ENCODE results near the gene SLX4IP.

SLX4IP gene

GRCh38 chr20:10511509-10512251, 76.6 kb downstream of the SLX4IP start (continued):
- TF ChIP-seq, protein P1, sequence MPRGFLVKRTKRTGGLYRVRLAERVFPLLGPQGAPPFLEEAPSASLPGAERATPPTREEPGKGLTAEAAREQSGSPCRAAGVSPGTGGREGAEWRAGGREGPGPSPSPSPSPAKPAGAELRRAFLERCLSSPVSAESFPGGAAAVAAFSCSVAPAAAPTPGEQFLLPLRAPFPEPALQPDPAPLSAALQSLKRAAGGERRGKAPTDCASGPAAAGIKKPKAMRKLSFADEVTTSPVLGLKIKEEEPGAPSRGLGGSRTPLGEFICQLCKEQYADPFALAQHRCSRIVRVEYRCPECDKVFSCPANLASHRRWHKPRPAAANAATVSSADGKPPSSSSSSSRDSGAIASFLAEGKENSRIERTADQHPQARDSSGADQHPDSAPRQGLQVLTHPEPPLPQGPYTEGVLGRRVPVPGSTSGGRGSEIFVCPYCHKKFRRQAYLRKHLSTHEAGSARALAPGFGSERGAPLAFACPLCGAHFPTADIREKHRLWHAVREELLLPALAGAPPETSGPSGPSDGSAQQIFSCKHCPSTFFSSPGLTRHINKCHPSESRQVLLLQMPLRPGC (tag by site-specific recombination; IDR thresholded peaks at IDR 0.05) = no peak
- TF ChIP-seq ZNF366 (tag by site-specific recombination; conservative IDR thresholded peaks at IDR 0.05) = peak; percentile 75
- TF ChIP-seq ZBTB1 (tag by site-specific recombination; IDR thresholded peaks at IDR 0.05) = no peak
- no peak for TF ChIP-seq ZNF624 (tag by site-specific recombination; IDR thresholded peaks at IDR 0.05)
- TF ChIP-seq ZEB2 (tag by site-specific recombination; IDR thresholded peaks at IDR 0.05) = 0 out of 2 replicates have a peak, but pooled peaks have one; percentile 22
- TF ChIP-seq ZNF544 (tag by site-specific recombination; IDR thresholded peaks at IDR 0.05) = no peak
- TF ChIP-seq TRIM28 (IDR thresholded peaks at IDR 0.05; ENCODE audit: borderline replicate concordance, low read length) = no peak
- 0 out of 2 replicates have a peak, but pooled peaks have one; percentile 18 for TF ChIP-seq ZBTB8A (tag by site-specific recombination; IDR thresholded peaks at IDR 0.05)
- TF ChIP-seq ZNF23 (tag by site-specific recombination; IDR thresholded peaks at IDR 0.05; ENCODE audit: borderline replicate concordance) = no peak
- peak; percentile 52; the same call in 1 of the 2 replicates for TF ChIP-seq ZNF558 (tag by site-specific recombination; IDR thresholded peaks at IDR 0.05)
- no peak for TF ChIP-seq ZNF677 (tag by site-specific recombination; IDR thresholded peaks at IDR 0.05)
- 0 out of 2 replicates have a peak, but pooled peaks have one; percentile 28 for TF ChIP-seq ZNF639 (tag by site-specific recombination; IDR thresholded peaks at IDR 0.05)
- no peak for TF ChIP-seq ZNF530 (tag by site-specific recombination; IDR thresholded peaks at IDR 0.05; ENCODE audit: low read depth)
- TF ChIP-seq ZNF76 (tag by site-specific recombination; IDR thresholded peaks at IDR 0.05; ENCODE audit: borderline replicate concordance, low read depth) = no peak
- TF ChIP-seq ZNF548 (tag by site-specific recombination; IDR thresholded peaks at IDR 0.05) = no peak
- TF ChIP-seq ZNF2 (tag by site-specific recombination; IDR thresholded peaks at IDR 0.05) = no peak
- peak; percentile 68 for TF ChIP-seq ZNF629 (tag by site-specific recombination; IDR thresholded peaks at IDR 0.05)
- no peak for TF ChIP-seq KLF1 (tag by site-specific recombination; IDR thresholded peaks at IDR 0.05)
- TF ChIP-seq GLIS2 (tag by site-specific recombination; IDR thresholded peaks at IDR 0.05) = no peak
- TF ChIP-seq ZNF169 (tag by site-specific recombination; IDR thresholded peaks at IDR 0.05) = no peak
- TF ChIP-seq SP2 (tag by site-specific recombination; IDR thresholded peaks at IDR 0.05) = no peak
- peak; percentile 73 for TF ChIP-seq ZNF600 (tag by site-specific recombination; IDR thresholded peaks at IDR 0.05)

DNA sequence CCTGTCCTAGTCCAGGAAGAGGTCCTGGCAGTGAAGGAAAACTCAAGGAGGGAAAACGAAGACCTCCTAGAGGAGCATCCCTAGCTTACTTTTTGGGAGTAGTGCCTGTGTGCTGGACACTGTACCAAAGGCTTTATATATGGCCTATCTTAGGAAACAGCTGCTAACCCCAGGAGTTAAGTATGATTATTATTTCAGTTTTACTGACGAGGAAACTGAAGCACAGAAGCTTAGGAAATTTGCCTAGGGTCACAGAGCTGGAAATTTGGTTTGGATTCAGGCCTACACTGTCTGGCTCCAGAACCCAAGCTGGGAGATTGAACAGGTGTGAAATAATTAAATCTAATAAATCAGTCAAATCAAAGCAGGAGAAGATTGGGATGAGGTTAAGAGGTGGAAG, 78.0 kb downstream of the SLX4IP start:
- Histone ChIP-seq H3K4me3 (ENCODE audit: low read depth, low read length) (no peak overlapping the region), H3K36me3 (ENCODE audit: control insufficient read depth in 2 of 2, insufficient read depth in 1 of 2, low read length in 2 of 2) (no peaks in the 10 kb centered on the region), H3K27ac (ENCODE audit: extremely low read depth, low read depth, low read length) (no peak overlapping the region), H3K9me3 (ENCODE audit: control insufficient read depth, insufficient read depth, low read depth, low read length) (no peaks in the 10 kb centered on the region), H3K4me1 (ENCODE audit: control insufficient read depth, insufficient read depth, low read length) (peaks cover 9% of the 10 kb centered on the region)
- CTCF ChIA-PET = interaction anchor here (1.0 kb wide), 1 partner anchor 161 kb away, joined by 4 read pairs; no protein-coding TSS in a partner anchor
- POLR2A ChIA-PET = no interaction called here
- TF ChIP-seq ZXDB (tag by site-specific recombination; IDR thresholded peaks at IDR 0.05) (no peak), ZNF140 (tag by site-specific recombination; IDR thresholded peaks at IDR 0.05) (no peak), ZNF549 (tag by site-specific recombination; IDR thresholded peaks at IDR 0.05) (no peak), ZNF157 (tag by site-specific recombination; IDR thresholded peaks at IDR 0.05) (no peak), ZNF19 (tag by site-specific recombination; IDR thresholded peaks at IDR 0.05; ENCODE audit: low read depth) (no peak), GLIS2 (tag by site-specific recombination; IDR thresholded peaks at IDR 0.05) (no peak), ZIC2 (tag by site-specific recombination; IDR thresholded peaks at IDR 0.05) (no peak), ZFP41 (tag by site-specific recombination; IDR thresholded peaks at IDR 0.05; ENCODE audit: borderline replicate concordance) (no peak), KLF1 (tag by site-specific recombination; IDR thresholded peaks at IDR 0.05) (no peak), HOXD13 (CRISPR knock-in tag; IDR thresholded peaks at IDR 0.05; ENCODE audit: borderline replicate concordance) (no peak), SCRT2 (tag by site-specific recombination; IDR thresholded peaks at IDR 0.05) (no peak), YY2 (tag by site-specific recombination; IDR thresholded peaks at IDR 0.05) (no peak)
- TF ChIP-seq, protein P2, sequence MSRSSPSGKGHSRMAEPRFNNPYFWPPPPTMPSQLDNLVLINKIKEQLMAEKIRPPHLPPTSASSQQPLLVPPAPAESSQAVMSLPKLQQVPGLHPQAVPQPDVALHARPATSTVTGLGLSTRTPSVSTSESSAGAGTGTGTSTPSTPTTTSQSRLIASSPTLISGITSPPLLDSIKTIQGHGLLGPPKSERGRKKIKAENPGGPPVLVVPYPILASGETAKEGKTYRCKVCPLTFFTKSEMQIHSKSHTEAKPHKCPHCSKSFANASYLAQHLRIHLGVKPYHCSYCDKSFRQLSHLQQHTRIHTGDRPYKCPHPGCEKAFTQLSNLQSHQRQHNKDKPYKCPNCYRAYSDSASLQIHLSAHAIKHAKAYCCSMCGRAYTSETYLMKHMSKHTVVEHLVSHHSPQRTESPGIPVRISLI (tag by site-specific recombination; IDR thresholded peaks at IDR 0.05) = no peak
- TF ChIP-seq, protein P3, sequence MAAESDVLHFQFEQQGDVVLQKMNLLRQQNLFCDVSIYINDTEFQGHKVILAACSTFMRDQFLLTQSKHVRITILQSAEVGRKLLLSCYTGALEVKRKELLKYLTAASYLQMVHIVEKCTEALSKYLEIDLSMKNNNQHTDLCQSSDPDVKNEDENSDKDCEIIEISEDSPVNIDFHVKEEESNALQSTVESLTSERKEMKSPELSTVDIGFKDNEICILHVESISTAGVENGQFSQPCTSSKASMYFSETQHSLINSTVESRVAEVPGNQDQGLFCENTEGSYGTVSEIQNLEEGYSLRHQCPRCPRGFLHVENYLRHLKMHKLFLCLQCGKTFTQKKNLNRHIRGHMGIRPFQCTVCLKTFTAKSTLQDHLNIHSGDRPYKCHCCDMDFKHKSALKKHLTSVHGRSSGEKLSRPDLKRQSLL (tag by site-specific recombination; IDR thresholded peaks at IDR 0.05) = no peak

Measured in HEK293 (cell line).